GM21360 (cell line): ENCODE data around the gene ADCYAP1.

Experiments
- ATAC-seq: cut with Tn5 transposase; IDR thresholded peaks from one replicate; pipeline ENCODE4 v1.9.1; 2021; ENCODE audit warnings: mild to moderate bottlenecking, moderate library complexity; ENCODE audit not compliant: unreplicated experiment

ADCYAP1 gene

DNA sequence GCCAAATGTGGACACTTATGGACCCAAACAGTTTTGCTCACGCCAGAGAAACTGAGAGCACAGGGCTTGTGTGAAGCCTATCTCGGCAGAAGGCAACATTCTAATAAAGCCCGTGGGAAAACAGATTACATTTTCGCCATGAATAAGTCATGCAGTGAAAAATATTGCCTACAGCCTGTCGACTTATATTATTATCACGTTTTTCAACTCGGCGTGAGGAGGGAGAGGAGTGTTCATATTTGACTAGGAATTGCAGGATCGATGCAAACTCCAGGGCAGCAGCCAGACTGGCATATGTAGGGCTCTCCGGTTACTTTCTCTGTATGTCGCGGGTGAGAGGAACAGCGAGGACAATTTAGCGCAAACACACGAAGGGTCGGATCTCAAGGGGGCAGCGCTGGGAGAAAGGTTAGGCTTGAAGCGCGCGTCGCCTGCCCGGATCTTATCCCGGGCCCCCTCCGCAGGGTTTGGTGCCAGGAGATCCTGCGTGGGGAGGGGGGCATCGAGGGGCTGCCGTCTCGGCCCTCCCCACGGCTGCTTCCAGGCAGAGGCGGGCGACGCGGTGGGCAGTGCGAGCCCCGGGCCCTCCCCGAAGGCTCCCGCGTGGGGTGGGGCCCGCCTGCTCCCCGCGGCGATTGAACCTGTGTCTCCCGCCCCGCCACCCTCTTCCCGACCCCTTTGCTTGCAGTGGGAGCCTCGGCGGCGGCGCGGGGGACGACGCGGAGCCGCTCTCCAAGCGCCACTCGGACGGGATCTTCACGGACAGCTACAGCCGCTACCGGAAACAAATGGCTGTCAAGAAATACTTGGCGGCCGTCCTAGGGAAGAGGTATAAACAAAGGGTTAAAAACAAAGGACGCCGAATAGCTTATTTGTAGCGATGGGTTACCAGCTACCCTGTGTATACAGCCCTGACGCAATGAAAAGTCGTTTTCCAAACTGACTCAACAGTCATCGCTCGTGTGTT is 4.4 kb downstream of the ADCYAP1 start:
- ATAC-seq = no peak

DNA sequence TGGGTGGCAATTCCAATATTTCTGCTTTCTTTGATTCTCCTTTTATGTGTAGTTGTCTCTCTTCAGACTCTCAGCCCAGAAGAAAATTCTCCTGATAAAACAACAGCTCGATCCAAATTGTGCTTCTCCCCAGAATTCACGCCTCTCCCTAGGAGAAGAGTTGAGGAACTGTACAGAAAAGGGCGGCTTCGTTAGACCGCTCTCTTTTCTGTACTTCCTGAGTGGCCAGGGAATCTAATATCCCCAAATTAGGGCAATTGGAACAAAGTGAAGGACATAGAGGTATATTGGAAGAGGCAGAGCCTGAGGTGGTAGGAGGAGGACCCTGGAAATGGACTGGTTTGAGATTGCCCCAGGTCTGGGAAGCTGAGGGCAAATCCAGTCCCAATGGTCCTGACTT is 5.6 kb downstream of the ADCYAP1 start:
- no peak for ATAC-seq

DNA sequence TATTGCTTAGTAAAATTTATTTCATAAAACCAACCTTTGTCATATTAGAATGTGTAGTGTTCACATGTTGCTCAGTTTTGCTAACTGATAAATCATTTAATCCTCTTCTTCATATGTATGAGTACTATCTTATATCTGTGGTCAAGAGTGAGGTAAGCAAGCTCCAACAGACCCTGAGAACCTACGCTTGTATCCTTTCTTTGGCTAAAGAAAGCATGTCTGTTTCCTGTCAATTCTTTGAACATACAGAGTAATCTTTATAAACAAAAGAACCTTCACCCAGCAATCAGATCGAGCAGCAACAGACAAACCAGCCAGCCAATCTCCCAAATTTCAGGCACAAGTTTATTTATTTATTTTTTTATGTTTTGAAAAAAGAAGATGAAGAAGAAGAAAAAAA is 6.4 kb downstream of the ADCYAP1 start:
- ATAC-seq = no peak

DNA sequence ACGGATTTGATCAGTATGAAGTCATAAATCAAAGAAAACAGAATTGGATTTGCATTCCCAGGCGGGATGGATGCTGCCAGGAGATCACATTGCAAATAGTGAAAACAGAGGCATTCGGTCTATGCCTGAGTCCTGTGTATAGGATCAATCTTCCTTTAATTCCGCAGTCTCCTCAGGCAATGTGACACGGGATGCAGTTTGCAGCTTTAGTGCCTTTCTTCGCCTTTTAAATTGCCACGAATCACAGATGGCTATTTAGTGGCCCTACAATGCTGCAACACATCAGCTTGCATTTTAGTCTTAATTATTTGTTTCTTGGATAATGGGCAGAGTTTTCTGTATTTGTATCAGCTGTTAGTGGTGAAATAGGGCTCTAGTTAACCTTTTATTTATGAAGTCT is 6.8 kb downstream of the ADCYAP1 start:
- no peak for ATAC-seq

DNA sequence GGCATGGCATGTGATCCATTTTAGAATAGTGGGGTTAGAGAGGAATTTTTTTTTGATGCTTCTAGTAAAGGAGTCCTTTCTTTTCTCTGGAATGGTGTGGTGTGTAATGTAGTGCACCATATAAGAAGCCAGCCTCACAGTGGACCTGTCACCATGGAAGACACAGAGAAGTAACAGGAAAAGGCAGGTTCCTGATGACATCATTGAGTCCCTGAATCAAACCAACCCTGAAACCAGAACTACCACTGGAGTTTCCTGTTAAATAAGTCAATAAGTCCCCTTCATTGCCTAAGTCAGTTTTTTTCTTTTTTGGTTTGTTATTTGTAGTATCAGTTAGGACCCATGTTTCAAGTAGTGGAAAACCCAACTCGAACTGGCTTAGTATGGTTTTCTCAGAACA is 11.9 kb downstream of the ADCYAP1 start:
- ATAC-seq = no peak

DNA sequence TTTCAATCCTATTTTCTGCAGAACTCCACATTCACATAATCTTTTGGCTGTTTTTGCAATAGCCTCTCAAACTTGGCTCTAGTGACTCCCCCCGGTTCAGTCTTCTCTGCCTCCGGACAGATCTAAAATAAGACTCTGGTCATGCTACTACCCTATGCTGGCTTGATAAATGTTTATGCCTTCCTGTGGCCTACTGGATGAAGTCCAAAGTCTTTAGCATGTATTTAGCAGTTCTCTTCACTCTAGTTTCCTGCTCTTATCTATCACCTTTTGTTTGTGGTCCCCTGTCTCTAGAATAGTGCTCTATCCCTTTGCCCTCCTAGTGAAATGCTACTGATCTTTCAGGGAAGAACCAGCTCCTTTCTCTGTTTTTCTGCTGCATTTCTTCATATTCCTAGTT is 14.4 kb downstream of the ADCYAP1 start:
- ATAC-seq = no peak

DNA sequence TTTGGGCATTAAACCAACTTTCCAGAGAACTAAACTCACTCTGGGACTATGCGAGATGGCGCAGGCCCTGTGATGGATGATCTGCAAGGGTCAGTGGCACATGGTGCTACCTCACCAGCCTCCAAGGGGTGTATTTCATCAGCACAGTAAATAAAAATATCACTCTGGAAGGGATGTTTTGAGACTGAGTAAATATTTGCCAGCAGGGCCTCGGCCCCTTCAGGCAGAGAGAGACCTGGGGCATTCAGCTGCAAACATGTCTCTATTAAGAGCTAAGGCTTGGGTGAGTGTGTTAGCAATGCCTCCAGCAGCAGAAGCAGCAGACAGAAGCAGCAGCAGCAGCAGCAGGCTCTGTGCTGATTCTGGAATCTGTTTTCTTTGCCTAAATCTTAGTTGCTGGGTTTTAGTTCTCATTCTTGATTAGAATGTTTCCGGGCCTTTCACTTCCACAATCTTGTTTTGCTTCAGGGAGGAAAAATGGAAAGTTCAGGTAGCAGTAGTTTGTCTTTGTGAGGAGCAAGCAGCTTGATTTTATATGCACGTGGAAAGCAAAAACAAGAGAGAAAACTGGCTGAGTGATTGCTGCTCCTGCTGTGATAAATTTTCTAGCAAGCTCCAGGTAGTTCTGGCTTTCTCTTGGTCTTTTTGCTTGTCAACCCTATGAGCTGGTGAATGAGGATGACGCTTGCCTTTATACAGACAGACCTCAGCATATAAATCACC is 18.6 kb downstream of the ADCYAP1 start:
- no peak for ATAC-seq

DNA sequence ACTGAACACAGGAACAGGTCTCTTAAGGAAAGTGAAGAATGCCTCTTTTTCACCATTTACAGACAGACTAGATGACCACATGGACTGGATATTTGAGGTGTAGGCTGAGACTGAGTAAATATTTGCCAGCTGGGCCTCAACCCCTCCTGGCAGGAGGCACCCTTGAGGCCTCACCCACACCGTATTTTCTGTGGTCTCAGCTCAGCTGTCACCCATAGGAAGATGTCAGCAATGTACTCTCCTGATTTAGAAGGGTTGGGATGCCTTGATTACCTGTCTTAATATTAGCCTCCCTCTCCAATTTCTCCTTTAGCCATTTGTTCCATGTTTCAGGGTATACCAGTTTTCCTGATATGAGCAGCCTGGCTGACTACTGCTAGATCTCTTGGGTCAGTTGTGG is 20.3 kb downstream of the ADCYAP1 start:
- no peak for ATAC-seq

DNA sequence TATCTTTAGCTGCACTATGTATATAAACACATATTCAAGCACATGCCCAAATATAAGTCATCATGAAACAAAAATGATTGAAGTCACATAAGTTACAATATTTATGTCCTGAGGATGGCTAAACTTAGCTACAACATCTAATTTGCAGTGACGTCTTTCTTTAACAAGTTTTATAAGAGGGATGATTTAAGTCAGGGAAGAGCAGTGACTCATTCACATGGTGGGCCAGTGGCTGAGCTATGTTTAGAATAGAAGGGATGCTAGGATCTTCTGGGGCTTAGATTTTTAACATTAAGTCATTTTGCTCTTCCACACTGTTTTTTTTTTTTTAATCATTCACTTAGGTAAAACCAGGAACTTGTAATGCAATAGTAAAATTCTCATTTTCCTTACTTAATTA is 22.3 kb downstream of the ADCYAP1 start:
- no peak for ATAC-seq

DNA sequence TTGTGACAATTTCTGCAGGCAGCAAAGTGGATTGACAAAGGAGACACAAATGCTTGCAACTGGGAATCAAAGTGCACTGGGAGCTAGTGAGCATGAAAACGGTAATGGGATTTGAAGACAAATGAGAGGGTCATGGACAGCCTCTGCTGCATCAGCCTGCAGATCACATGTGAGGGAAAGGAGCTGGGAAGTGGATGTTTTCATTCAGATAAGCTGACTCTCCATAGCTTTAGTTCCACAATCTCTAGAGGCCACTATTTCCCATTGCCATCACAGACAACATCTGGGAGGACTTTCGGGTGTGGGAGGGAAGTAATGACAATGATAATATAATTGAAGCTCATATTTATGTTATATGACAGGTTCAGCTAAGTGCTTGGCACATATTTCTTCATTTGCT is 28.4 kb downstream of the ADCYAP1 start:
- ATAC-seq = no peak

DNA sequence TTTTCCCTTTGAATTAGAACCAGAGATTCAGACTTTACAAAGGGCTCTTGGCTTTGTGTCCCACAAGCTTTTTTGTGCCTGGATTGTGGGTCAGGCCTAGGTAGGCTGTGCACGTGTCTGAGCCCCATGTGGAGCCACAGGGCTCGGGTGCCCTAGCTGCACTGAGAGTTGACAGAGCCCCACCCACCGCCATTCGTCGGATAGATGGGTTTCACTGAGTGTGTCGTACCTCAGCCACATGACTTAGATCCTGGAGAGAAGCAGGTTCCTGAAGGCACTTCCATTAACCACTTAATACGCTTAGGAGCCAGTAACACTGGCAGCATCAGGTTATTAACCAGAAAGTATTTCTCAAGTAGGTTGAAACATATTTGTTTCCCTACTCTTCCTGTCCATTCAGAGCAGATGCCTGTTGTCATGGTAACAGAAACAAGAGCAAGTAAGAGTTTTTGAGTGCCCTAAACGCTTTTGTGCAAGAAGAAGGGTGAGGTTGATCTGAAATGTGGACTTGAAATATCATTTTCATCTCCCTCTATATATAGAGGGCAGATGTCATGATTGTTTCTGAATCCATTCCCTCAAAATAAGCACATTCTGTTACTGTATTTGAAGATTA is 30.0 kb downstream of the ADCYAP1 start:
- ATAC-seq = no peak

DNA sequence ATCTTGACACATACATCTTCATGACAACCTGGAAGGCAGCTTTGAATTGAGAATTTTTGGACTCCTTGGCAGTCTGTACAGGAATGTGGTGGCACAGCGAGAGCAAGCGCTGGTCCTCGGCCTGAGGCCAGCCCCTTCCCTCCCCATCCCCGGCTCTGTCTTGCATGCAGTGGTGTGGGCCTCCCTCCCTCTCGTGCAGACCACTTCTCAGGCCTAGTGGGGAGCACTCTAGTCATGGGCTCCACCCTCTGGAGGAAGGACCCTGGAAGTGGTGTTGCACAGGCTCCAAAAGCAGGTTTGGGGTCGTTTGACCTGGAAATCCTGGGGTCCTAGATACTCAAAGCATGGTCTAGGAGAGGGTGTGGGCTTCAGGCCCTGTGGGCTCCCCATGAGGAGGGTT is 32.3 kb downstream of the ADCYAP1 start:
- ATAC-seq = no peak

DNA sequence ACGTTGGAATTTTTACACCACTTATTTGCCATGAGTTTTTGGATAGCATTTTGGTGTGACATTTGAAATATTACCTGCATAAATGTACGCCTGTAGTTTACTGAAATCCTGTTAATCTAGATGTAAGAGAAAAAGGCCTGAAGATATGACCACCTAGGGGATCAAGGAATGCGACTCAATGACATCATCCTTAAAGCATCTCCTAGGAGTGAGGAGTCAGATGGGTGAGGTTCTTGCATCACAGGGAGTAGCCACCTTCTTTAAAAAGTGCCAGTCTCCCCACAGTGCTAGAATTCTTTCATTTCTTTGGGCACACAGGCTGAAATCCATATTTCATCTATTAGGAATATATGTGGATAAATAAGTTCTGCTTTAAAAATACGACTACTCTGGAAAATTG is 34.5 kb downstream of the ADCYAP1 start:
- no peak for ATAC-seq

DNA sequence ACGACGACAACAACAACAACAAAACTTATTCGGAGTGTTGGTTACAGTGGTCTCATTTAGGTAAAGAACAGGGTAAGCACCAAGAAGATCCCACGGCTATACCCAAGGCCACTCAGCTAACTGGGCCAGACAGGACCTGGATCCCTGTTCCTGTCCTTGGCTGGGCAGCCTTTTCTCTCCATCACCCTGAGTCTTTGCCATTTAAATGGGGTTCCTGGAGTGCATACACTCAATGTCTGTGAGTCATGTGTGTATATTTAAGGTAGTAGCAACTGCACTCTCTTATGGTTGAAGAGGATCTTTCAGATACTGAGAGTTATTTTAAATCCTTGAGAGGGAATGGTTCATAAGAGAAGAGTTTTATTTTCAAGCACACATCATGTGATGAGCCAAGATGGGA is 35.3 kb downstream of the ADCYAP1 start:
- ATAC-seq = no peak

DNA sequence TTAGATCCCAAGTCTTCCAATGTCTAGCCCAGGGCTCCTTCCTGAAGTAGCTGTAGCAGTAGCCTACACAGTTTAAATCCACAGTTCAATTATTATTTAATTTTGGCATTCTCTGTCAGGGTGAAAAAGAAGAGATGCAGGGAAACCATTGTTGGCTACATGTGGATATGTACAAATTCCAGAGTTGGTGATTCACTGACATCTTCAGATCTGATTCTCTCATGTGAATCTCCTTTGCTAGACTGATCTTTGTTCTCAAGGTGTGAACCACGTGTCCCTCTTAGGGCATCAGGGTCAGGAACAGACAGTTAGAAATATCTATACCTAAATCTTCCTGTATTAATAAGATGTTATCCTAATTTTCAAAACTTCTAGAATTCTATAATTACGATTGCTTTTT is 36.7 kb downstream of the ADCYAP1 start:
- no peak for ATAC-seq

DNA sequence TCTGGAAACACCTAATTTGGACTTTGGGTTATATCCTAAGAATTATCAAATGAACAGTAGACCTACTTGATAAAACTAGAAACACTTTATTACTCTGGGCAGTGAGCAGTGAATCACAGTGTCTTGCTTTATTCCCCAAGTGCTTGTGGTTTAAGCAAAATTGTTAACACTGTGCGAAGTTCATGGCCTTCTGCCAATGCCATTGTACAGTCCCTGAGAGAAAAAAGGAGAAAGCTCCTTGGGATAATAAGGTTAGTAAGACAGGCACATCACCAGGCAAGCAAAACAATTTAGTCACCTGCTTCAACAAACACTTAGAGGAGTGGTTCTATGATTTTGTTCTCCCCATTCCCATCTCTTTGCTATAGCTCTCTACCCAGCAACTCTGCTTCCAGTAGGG is 39.8 kb downstream of the ADCYAP1 start:
- ATAC-seq = no peak

DNA sequence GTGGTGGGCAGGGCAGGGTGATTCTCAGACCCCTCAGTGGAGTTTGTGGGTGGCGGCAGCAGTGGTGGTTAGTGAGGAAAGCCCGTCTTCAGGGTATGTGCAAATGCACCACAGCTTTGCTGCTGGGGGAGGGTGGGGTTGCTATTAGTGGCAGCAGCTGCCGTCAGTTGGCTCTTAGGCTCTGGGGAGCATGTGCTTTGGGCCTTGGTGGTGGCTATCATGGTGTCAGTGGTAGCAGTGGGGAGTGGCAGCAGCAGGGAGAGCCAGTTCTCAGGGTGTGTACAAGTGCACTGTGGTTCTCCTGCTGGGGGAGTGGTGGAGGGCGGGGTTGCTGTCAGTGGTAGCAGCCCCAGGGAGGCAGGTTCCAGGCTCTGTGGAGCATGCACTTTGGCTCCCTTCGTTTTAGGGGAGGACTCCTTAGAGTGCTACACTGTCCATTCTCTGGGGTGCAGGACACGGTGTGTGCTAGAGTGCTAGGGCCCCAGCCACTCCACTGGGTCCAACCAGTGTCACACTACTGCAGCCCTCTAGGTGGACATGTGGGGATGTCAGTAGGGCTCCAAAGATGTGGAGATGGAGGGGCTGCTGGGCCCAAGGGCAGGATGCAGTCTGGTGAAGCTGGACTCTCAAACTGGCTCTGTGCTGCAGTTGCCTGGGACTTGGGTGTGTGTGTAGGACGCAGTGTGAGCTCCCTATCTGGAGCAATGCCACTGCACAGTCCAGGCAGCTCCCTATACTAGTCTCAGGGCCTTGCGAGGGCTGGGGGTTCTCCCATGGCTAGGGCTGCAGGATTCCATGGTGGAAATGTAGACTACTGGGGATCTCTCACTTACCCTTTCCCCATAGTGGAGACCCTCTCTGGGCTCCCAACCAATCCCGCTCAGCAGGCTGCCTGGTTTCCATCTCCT is 45.3 kb downstream of the ADCYAP1 start:
- ATAC-seq = no peak

DNA sequence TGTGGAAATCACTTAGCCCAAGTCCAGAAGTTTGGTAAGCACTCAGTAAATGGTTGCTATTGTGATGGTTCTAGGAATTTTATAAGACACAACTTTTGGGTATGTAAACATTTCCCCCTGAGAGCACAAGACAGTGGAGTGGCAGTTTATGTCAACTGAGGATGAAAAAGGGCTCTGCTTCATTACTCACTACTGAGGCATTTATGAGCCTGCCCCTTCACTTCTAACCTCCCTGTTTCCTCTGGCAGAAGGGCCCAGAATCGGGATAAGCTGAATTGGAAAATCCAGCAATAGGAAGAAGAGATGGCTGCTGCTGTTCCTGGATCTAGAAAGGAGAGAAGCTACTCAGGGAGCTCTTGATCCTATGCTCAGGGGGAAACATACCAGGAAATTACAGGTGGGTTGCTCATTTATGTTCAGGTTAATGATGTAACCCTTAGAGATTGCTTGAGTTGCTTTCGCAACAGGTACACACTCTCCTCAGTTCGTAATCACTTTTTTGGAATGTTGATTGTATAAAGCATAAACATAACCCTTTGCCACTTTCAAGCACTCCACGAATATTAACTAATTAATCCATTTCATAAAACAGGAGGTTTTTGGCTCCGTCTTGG is 46.3 kb downstream of the ADCYAP1 start:
- no peak for ATAC-seq

DNA sequence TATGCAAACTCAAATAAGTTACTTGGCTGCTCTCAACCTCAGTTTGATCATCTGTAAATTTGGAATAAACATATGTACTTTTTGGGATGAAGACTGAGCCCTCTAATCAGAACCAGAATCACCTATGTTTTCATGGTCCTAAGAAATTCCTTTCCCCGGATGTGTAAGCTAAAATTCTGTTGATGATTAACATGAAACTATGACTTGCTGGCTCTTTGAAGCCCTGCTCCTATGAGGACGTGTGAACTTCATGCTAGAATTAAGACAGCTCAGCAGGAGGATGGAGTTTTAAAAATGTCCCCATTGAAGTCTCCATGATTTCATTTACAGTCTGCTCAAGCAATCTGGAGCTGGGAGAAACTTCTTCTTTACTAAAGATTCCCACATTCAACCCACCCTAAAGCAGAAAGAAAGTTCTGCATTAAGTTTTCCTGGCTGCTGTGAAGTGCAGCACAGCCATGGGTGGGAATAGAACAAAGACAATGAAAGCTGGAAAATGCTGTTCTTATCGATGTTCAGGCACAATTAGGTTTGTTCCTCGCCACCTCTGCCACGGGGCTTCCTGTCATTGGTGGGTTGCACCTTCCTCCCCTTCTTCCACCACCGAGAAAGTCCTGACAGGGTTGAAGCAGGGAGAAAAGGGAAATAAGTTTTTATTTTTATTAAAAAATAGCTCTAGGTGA is 50.9 kb downstream of the ADCYAP1 start:
- no peak for ATAC-seq

DNA sequence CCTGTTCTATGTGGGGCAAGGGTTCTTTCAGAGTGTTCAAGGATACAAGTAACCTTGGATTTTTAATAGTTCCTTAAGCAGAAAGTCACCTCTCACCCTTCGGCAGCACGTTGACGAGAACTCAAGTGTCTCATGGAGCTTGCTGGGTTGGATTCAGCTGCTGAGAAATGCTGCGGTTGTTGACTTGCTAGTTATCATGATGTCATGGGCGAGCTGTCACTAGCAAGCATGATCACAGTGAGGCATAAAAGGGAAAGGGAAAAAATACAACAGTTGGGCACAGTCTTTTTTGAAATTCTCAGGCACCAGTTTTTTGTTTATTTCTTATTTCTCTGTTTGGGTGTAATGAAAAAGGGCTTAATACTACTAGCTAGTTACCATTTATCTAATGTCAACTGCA is 53.2 kb downstream of the ADCYAP1 start:
- ATAC-seq = no peak
